ENCODE results near the gene COL19A1.

The COL19A1 gene

GRCh38 chr6:70246118-70246517 lies 379.8 kb downstream of the COL19A1 start:
- DNase-seq = no peak

GRCh38 chr6:70252604-70253003 lies 386.2 kb downstream of the COL19A1 start:
- no peak for DNase-seq

- DNase-seq = no peak
Measured at GRCh38 chr6:70253923-70254322, 387.6 kb downstream of the COL19A1 start.

- DNase-seq = no peak
Measured at GRCh38 chr6:70254784-70255183, 388.4 kb downstream of the COL19A1 start.

- no peak for DNase-seq
Measured at GRCh38 chr6:70257768-70258273, 391.5 kb downstream of the COL19A1 start.

GRCh38 chr6:70258483-70258882 lies 392.1 kb downstream of the COL19A1 start:
- peak; percentile 24 for DNase-seq

All from DMS53 (cell line).